ENCODE data around the gene PPP1R27.
"Not testable (repeated sequence)": the region's sequence is repeated elsewhere in the genome, so short reads cannot be mapped to it uniquely, and the experiment has no call there.

The PPP1R27 gene

DNA sequence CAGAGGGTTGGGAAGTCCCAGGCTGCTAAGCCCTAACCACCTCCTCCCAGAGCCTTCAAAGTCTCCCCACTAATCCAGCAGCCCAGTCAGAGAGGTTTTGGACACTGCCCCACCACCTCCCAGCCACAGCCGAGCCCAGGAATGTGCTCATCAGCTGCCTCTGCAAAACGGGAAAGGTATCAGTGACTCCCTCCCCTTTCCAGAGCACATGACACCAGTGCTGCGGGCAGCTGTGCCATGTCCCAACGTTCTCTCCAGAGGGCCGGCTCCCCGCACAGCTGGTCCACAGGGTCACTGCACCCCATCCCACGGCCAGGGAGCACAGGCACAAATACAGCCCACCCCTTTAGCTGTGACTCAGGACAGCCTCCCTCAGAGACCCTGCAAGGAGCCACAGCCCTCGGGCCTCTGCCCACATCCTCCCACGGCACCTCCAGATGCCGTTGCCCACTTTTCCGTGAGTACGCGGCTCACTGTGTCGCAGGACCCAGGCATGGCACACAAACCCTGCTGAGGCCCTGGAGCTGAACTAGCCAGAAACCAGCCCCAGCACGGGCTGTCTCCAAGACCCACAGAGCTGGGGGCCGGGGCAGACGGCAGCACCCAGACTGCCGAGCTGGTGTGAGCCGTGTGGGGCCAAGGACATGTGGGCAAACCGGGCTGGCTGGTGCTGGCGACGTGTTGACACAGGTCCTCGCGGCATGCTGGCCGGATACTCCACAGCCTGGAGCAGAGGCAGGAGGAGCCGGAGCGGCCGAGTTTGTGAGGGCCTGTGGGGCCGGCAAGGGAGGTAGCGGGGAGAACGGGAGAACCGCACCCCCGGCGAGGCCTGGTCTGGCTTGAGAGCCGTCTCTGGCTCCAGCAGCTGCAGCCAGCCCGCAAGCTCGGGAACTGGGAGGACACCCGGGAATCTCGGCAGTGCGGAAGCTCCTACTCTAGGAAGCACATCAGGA, 6.3 kb upstream of the PPP1R27 start:
- DNase-seq = no peak

DNA sequence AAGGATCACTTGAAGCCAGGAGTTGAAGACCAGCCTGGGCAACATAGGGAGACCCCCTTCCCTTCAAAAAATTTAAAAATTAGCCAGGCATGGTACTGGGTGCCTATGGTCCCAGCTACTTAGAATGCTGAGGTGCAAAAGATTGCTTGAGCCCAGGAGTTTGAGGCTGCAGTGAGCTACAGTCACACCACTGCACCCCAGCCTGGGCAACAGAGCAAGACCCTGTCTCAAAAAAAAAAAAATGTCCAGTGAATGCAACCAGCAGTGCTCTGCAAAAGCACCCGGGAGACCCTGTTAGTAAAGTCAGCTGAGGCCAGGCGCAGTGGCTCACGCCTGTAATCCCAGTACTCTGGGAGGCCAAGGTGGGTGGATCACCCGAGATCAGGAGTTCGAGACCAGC, 5.2 kb upstream of the PPP1R27 start:
- not testable (repeated sequence) for DNase-seq

DNA sequence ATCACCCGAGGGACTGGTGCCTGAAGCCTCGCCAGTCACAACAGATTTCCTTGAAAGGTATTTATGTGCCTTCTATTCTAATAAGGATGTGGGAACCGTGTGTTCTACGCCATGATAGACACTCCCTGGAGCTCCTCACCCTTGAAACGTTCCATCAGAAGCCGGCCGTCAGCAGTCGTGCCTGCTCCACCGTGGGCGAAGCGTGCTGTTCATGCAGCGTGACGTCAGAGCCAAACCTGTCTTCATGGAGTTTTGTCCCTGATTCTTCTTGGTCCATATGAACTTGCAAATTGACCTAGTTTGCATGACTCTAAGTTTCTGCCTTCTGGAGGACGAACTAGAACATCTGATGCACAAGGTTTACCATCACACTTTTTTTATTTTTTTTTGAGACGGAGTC, 4.5 kb upstream of the PPP1R27 start:
- no peak for DNase-seq

DNA sequence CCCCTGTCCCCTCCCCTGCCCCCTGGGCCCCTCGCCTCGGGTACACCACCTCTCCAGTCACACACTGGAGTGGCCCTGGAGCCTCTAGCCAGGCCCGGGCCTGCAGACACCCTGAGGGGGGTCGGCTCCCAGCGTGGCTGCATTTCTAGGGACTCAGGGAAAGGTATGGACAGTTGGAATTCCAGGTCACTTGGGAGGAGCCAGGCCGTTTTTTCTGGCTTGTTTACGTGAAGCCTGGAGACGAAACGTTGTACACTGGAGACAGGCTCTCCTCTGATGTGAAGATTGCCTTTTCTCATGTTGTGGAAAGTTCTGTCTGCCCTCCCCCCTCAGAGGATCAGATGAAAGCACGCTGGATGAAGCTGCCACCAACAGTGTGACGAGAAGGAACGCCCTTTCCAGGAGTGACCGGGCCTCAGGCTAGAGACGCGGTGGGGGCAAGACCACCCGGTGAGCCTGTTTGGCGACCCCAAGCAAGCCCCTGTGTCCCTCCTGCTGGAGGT, 4.0 kb upstream of the PPP1R27 start:
- DNase-seq = no peak

DNA sequence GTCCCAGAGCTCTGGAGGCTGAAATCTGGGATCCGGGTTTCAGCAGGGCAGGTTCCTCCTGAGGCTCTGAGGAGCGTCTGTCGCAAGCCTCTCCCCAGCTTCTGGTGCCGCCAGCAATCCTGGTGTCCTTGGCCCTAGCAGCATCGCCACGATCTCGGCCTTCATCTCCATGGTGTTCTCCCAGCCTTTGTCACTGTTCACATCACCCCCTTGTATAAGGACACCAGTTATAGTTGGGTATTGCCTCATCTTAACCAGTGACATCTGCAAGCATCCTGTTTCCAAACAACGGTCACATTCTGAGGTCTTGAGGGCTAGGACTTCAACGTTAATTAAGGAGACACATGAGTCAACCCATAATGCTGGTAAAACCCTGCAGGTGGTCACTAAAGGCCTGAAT, 2.8 kb upstream of the PPP1R27 start:
- DNase-seq = no peak

DNA sequence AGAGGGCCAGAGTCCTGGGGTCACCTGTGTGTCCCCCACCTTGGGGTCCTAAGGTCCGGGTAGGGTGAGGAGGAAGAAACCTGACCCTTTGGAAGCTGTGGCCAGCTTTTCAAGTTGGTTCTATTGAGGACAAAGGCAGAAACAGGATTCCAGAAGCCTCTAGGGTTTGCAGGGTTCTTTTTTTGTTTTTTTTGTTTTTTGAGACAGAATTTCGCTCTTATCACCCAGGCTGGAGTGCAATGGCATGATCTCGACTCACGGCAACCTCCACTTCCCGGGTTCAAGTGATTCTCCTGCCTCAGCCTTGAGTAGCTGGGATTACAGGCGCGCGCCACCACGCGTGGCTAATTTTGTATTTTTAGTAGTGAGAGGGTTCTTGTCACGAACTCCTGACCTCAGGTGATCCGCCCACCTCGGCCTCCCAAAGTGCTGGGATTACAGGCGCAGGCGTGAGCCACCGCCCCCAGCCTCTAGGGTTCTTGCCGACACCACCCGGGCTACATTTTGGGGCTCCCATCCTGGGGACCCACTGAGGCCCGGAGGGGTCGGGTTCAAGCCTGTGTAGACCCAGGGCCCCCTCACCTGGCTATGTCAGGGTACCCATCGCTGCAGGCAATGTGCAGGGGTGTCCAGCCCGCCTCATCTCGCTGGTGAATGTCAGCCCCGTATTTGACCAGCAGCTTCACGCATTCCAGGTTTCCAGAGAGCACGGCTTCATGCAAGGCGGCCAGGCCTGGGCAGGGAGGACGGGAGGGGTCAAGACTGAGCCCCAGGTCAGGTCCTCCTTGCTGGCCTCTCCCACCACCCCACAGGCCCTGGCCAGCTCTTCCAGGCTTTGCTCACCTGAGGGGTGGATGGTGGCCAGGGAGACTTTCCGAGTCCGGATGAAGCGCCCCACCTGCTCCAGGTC, 674 bp downstream of the PPP1R27 start:
- no peak for DNase-seq

DNA sequence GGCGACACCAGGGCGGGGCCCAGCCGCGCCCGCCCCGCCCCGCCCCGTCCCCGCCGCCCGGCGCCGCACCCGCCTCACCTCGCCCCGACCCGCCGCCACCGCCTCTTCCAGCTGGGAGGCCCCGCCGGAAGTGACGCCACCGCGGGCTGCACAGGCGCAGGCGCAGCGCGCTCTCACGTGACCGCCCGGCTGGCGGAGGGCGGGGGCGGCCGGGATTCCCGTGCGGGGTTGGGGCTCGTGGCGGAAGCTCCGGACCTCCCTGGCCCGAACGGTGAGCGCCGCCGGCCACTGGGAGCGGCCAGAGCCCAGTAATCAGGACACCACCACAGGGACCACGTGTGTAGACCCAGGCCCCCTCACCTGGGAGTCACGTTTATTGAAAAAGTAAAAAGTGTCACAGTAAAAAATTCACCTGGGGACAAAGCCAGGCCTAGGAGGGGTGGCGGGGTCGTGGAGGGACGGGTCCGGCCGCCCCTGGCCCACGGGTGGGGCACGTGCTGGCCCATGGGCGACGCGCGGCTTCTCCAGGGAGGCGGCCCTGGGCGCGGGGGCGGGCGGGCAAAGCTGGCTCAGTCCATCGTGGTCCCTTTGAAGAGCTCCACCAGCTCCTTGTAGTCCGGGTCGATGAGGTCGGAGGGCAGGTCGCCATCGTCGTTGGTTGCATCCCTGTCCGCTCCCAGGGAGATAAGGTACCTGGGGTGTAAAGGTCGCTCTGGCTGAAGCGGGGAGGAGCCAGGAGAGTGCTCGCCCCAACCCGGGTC, 1.5 kb downstream of the PPP1R27 start, which contains the start of gene MCRIP1:
TSS of gene MCRIP1 (minus strand) at position 132 of the 761 bp plus-strand sequence. CDS start 8,785 bp downstream, outside the sequence.
- peak; percentile 97 to 98 for DNase-seq

DNA sequence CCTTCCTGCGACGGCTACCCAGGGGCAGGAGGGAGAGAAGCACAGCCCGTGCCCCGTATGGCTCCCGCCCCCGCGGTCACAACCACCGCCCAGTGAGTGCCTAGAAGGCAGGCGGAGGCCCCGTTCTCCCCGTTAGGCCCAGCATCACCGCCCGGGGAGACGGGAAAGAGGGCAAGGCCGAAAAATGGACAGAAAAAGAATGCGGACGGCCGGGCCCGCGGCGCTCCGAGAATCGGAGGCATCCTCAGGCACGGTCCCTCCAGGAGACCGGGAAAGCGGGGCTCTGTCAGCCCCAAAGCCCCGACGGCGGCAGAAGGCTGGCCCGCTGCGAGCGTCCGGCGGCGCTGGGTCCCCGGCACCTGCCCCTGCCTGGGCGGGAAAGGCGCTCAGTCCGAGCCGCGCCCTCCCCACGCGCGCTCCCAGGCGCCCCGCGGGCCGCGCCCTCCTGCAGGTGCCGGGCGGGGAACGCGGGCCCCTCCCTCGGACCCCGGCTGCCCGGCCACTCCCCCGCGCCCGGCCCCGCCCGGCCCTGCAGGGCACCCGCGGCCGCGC, 2.2 kb downstream of the PPP1R27 start:
- DNase-seq = peak; percentile 60 to 62

DNA sequence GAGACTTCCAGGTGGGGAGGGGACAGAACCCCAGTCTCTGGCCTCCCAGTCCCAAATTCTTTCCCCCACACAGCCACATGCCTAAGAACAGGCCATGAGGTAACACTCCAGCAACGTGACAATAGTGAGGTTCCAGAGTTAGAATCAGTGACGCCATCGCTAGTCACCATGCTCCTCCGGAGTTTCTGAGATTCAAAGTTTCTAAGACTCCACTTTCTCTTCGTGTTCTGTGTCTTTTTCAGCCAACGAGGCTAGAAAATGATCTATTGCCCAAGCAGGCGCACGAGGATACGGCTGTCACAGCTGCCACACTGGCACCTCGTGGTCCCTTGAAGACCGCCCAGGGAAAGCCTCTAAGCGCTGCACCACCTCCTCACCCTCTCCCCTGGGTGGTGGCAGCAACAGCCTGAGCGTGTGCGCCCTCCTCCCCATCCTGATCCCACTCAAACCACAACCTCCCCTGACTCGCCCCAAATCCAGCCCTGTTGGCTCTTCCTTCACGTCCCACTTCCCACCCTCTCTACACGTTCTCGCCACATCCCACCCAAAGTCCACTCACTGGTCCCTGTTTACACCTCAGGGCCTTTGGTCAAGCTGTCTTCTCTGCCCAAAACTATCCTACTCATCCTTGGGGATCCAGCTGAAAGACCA, 2.8 kb downstream of the PPP1R27 start:
- peak; percentile 49 to 60 for DNase-seq

DNA sequence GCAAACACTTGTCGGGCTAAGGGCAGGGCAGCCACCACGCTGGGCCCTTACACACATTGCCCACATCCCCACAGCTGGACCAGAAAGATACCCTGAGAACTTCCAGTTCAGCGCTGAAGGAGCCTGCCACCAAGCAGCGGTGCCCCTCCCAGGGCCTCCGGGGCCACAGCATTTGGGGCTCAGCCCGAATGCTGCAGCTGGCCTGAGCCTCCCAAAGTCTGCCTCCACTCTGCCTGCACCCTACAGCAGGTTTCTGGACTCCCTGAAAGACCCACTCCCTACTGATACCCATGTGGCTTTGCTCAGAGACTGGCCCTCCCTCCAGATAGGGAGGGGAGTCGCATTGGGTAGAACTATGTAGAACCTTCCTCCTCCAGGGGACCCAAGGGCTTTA, 3.3 kb downstream of the PPP1R27 start:
- peak in 1 of 2 donors; percentile 24 for DNase-seq

DNA sequence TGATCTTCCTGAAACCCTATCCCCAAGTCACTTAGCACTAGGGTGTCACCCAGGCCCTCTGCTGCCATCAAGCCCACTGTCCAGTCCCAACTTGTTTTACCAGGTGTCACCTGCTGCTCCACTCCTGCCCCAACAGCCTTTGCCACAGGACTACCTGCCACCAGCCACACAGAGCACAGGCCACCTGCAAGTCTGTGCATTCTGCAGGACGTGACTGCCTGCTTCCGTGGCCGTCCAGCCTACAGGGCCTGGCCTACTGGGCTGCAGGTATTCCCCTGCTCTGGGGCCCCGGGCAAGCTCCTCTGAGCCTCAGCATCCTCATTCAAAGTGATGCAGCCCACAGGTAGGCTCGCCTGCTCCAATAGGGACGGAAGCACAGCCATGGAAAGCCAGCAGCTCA, 5.0 kb downstream of the PPP1R27 start:
- no peak for DNase-seq

DNA sequence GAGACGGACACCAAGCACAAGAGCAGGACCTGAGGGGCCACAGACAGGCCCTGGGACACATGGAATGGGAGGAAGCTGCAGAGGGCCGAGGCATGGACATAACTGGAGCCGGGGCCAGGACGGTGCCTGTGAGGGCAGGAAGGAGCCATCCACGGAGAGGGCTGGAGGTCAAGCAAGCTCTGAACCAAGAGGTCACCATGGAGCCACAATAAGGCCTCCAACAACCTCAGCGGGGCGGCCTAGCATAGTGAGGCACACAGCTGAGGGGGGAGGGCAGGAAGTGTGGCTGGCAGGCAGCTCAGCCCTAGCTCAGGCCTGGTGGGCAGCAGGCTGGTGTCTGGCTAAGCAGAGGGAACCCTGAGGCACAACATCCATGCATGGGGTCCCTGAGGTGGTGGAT, 6.2 kb downstream of the PPP1R27 start:
- no peak for DNase-seq

DNA sequence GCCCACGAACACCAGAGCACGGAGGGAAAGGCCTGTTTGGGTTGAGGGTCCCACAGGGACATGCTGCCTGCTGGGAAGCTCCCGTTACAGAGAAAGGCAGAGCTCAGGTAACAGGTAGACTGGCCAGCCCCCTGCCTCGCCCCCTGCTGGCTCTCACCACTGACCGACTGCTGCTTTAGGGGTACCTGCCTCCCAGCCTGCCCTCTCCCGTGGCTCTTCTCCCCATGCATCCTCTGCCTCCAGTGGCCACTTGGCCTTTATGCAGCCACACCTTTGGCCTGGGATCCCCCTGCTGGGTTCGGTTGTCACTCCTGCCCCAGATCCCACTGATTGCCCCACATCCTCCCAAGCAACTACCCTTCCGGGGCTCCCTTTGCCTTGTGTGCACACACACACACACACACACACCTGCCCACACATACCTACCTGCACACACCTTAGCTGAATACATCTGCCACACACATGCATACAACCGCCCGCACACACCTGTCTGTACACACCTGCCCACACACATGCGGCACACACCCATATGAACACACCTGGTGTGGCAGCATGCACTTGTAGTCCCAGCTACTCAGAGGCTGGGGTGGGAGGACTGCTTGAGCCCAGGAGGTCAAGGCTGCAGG, 8.9 kb downstream of the PPP1R27 start:
- DNase-seq = no peak

DNA sequence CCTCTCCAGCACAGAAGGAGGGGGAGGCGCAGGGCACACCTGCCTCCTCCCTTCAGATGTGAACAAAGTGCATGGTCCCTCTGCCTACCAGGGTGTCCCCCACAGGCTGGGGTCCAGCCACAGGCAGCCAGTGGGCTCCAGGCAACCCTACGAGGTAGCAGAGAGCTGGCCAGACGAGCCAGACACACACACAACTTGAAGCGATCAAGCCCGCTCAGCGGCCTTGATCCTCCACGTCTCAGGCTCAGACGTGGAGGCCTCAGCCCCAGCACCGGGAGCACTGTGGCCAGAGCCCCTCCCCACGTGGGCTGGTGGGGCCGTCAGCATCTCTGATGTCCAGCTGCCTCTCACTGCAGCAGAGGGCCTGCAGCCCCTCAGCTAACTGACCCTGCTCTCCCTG, 10.3 kb downstream of the PPP1R27 start:
- no peak for DNase-seq

DNA sequence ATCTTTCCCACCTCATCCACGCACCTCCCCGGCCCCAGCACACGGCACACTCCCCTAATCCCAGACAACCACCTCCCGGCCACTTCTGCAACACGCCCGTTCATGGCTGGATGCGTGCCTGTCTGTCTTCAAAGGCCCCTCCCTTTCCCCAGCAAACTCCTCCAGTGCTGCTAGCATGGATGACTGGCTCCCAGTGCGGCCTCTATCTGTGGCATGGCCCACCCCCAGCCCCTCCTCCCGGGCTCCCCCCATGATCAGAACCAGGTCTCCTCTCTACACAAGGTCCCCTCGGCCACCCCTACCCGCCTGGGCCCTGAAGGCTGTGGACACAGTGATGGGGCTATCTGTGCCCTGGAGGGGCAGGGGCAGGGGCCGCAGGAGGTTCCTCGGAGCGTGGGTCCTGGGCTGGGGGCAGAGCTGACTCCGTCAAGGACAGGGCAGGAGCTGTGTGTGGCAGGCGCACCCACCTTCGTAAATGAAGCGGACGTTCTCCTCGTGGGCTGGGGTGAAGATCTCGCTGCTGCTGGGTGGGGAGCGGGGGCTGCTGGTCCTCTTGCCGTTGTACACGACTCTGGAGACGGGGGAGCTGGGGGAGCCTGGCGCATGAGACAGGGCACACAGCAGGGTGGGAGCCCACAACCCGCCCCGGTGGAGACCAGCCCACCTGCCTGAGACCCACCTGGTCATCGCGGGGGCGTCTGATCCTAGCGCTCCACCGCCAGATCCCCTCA, 10.9 kb downstream of the PPP1R27 start:
- no peak for DNase-seq

DNA sequence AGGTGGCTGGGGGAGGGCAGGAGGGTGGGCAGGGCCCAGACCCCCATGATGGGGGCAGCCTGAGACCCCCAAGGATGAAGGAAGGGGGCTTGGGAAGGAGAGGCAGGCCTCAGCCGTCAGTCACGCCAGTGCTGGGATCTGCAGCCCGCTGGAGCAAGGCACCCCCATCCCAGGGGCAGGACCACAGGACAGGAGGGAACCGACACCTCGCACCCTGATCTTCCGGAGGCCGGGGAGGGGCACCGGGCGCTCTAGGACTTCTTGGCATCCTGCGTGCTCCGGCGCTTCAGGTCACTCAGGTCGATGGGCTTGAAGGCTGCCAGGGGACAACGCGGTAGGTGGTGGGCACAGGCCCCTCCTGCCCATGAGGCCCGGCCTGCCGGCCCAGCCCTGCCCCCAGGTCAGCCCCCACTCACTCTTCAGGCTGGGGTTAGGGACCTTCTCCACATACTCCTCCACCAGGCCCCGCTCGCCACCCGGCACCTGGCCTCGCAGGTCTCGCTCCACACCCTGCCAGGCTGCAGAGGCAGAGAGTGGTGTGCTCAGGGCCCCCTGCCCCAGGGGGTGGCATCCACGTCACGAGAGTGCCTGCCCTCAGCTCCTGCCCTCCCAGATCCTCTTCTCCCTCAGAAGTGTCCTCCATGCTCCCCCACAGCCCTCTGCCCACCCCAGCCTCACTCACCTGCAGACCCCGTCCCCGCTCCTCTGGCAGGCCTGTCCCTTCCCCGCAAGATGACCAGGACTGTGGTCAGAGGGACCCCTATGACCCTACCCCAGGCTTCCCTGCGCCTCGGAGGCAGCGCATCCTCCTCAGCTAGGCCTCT, 11.6 kb downstream of the PPP1R27 start:
- no peak for DNase-seq

DNA sequence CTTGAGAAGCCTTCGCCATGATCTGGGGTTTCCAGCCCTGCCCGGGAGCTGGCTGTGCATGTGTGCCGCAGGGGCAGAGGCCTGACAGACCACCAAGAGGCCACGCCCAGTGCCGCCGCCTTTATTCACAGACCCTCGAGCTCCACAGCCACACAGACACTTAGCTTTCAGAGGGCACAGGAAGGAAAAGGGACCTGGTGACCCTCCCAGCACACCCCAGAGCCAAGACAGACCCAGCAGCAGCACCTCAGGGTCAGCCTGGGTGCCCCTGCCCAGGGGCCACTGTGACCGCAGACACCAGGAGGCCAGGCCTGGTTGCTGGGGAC, 12.6 kb downstream of the PPP1R27 start:
- DNase-seq = no peak

DNA sequence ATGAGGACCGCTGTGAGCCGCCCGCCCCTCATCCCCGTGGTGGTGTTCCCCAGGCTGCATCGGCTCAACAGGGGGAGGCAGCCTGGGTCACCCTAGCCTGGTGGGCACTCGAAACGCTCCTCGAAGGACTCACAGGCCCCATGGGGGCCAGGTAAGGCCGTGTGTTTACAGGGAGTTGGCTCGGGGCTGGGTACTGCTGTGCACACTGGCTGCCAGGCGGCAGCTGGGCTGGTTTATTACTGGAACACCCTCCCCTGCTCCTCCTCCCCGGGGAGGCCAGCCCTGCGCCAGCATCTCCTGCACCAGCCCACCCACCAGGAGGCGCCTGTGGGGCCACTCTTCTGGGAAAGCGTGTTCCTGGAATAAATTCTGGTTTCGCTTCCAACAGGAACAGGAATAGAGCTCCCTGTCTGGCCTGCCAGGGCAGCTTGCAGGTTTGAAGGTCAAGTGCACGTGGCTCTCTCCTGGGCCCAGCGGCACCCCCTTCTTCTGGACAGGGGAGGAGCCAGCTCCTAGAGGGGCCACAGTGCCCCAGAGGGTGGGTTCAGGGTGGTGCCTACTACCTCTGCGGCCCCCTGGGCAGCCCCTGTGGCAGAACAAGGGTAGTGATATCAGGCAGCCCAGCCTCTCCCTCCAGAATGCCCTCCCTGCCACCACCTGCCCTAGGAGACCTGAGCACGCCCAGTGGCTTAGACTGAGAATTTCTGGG, 13.1 kb downstream of the PPP1R27 start:
- DNase-seq = no peak

DNA sequence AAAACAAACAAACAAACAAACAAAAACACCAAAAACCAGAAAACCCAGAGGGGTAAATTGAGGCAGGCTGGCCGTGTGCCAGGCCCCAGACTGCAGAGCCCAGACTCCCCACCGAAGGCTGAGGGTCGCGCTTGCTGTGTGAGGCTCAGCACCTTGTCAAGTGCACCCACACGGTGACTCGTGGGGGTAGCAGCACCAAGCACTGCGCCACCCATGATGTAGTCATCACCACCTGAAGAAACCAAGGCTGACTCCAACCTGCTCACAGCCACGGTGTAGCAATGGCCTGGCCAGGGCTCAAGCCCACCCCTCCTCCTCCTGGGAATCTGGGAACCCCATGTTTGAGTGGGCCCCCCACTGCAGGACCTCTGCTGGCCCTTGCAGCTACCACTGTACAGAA, 13.7 kb downstream of the PPP1R27 start:
- DNase-seq = no peak

Measured in stimulated activated CD4-positive, alpha-beta T cell treated with anti-CD3 and anti-CD28 coated beads, Interleukin-2, amount 100 ng/mL, for 24 hours (primary cell).